HG03108 (cell line): ENCODE data around the gene RNFT1.
"Not testable (repeated sequence)": the region's sequence is repeated elsewhere in the genome, so short reads cannot be mapped to it uniquely, and the experiment has no call there.

Source experiments
- ATAC-seq: cut with Tn5 transposase; IDR thresholded peaks from one replicate; pipeline ENCODE4 v1.9.1; 2021; ENCODE audit warnings: moderate library complexity; ENCODE audit not compliant: unreplicated experiment

Gene RNFT1

GRCh38 chr17:59930768-59931167 is 33.8 kb downstream of the RNFT1 start:
- ATAC-seq: not testable (repeated sequence)

GRCh38 chr17:59930121-59930520 is 34.4 kb downstream of the RNFT1 start:
- ATAC-seq: not testable (repeated sequence)

GRCh38 chr17:59920637-59921036 is 43.9 kb downstream of the RNFT1 start:
- not testable (repeated sequence) for ATAC-seq

GRCh38 chr17:59916446-59916845 is 48.1 kb downstream of the RNFT1 start:
- ATAC-seq: no peak

- no peak for ATAC-seq
These were observed 50.2 kb downstream of the RNFT1 start for GRCh38 chr17:59914274-59914854.

- ATAC-seq: no peak
These were observed 57.1 kb downstream of the RNFT1 start for GRCh38 chr17:59907467-59907866.

- ATAC-seq: no peak
These were observed 61.1 kb downstream of the RNFT1 start for GRCh38 chr17:59903455-59903854.
